ENCODE measurements around the gene SFI1. TPM values are rescaled to one million over a fixed set of nuclear protein-coding genes. Genes with fewer than 3 reads are reported as not detected.

Gene SFI1
- total RNA-seq, 1 donor from 2014 or later: 9.0 TPM

DNA sequence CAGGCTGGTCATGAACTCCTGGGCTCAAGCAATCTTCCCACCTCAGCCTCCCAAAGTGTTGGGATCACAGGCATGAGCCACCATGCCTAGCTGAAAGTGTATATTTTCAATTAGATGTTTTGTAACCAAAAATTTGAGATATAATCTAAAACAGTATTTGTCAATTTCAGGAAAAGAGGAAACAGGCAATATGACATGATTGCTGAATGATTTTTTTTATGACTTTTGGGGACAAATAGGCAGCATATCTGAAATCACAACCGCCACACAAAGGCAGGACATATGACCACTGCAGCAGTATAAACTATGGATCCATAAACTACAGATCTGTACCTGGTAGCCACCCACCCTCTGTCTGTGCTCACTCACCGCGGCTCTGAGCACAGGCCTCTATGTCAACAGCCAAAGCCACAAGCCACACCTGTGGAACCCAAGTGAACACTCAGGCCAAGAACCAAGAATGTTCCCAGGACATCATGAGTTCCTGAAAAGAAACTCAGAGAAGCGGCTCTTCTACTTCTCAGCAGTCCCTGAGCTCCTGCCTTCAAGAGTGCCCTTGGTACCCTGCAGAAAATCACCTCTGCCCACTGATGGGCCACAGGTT is 143.2 kb downstream of the SFI1 start:
- TF ChIP-seq, protein P1, sequence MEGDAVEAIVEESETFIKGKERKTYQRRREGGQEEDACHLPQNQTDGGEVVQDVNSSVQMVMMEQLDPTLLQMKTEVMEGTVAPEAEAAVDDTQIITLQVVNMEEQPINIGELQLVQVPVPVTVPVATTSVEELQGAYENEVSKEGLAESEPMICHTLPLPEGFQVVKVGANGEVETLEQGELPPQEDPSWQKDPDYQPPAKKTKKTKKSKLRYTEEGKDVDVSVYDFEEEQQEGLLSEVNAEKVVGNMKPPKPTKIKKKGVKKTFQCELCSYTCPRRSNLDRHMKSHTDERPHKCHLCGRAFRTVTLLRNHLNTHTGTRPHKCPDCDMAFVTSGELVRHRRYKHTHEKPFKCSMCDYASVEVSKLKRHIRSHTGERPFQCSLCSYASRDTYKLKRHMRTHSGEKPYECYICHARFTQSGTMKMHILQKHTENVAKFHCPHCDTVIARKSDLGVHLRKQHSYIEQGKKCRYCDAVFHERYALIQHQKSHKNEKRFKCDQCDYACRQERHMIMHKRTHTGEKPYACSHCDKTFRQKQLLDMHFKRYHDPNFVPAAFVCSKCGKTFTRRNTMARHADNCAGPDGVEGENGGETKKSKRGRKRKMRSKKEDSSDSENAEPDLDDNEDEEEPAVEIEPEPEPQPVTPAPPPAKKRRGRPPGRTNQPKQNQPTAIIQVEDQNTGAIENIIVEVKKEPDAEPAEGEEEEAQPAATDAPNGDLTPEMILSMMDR (IDR thresholded peaks at IDR 0.05; ENCODE audit: insufficient read depth, low read length, severe bottlenecking): no peak
- no peak for FAIRE-seq
- DNase-seq (ENCODE audit: low read depth): peak; percentile 13
- H3K36me3 ChIP-seq (ENCODE audit: control insufficient read depth, insufficient read depth, low read length): no peaks in the 10 kb centered on the region
- no peaks in the 10 kb centered on the region for H3K27me3 ChIP-seq (ENCODE audit: control insufficient read depth, insufficient read depth, low read length)
- no peak overlapping the region for H3K4me3 ChIP-seq (ENCODE audit: low read depth, low read length)

DNA sequence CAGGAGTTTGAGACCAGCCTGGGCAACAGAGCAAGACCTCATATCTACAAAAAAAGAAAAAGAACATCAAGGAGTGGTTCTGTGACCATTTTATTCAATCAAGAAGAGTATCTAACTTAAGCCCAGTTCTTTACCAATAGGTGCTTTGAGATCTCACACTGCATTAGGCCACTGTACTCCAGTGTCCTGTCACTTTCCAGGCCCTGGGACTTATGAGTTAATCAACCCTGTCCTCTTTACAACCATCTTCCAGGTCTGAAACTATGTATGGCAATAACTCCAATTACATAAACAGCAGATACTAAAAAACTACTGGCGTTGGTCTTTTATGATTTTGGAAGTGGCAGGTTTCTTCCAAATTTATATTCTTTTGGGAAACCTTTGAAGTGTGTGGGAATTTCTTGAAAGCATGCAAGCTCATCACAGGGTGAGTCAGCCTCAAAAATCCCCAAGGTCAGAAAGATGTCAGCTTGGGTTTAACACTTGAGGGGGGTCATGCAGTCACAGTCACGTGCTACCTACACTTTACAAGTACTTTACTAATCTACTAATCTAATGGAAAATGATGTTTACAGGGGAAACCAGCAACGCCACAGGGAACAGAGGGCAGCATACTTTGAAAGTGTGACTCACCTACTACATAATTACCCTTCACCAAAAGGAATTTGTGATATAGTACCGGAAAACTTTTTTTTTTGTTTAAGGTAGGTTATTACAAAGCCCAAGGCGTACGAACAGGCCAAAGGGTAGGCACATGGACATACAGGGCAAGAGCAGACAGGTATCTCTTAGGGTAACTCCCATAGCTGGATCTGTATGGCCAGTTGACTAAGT is 150.1 kb downstream of the SFI1 start:
- Histone ChIP-seq H3K4me3 (ENCODE audit: low read depth, low read length) (no peak overlapping the region), H3K27me3 (ENCODE audit: control insufficient read depth, insufficient read depth, low read length) (no peaks in the 10 kb centered on the region), H3K36me3 (ENCODE audit: control insufficient read depth, insufficient read depth, low read length) (peaks cover 7% of the 10 kb centered on the region)
- TF ChIP-seq, protein P1 (IDR thresholded peaks at IDR 0.05; ENCODE audit: insufficient read depth, low read length, severe bottlenecking): no peak
- peak; percentile 97 for DNase-seq (ENCODE audit: low read depth)
- no peak for FAIRE-seq

DNA sequence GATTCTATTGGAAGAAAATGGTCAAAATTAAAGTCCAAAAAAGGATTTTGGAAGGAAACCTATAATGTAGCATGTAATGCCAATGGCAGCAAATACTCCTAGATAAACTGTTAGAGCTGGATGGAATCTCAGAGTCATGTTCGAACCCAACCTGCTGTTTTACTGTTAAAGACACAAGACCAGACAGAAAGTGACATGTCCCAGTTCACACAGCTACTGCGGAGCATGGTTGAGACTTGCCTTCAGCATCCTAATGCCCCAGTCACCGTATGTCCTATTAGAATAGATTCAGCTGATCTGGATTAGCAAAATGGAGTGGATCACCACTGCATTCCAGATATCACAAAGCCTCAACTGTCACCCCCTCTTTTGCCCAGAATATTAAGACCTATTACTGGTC is 150.7 kb downstream of the SFI1 start:
- no peak for FAIRE-seq
- H3K27me3 ChIP-seq (ENCODE audit: control insufficient read depth, insufficient read depth, low read length): no peaks in the 10 kb centered on the region
- TF ChIP-seq, protein P1 (IDR thresholded peaks at IDR 0.05; ENCODE audit: insufficient read depth, low read length, severe bottlenecking): no peak
- peaks cover 7% of the 10 kb centered on the region for H3K36me3 ChIP-seq (ENCODE audit: control insufficient read depth, insufficient read depth, low read length)
- DNase-seq (ENCODE audit: low read depth): peak; percentile 76
- H3K4me3 ChIP-seq (ENCODE audit: low read depth, low read length): no peak overlapping the region

DNA sequence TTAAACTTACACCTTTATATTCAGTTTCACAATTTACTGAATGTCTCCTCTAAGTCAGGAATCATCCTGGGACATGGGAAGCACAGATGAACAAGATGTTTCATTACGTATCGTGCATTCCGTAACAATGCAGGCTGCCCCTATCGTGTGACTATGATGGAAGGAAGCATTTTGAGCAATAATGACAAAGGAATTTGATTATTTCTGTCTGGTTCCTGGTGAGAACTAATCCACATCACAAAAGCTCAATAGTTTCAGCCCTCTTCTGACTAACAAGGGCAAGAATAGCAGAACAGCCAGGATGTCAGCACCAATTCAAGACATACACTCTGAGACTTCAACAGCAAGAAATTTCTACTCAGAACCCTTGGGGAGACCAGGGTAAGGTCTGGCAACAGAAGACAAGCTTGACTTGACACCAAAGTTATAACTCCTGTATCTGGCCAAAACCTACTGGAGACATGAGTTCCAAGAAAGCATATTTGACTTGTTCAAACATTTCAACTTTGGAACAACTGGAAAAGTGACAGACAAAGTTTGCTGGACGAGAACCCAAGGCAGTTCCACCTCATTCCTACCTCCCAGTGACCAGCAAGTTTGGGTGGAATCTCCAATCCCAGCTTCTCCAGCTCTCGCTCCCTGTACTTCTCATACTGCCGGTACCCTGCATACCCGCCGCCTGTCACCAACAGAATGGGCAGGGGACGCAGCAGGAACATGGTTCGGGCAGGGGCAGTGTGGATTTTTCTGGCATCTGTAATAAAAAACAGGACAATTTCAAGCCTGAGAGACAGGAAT is 151.4 kb downstream of the SFI1 start:
- Histone ChIP-seq H3K36me3 (ENCODE audit: control insufficient read depth, insufficient read depth, low read length) (peaks cover 7% of the 10 kb centered on the region), H3K4me3 (ENCODE audit: low read depth, low read length) (no peak overlapping the region), H3K27me3 (ENCODE audit: control insufficient read depth, insufficient read depth, low read length) (no peaks in the 10 kb centered on the region)
- DNase-seq (ENCODE audit: low read depth): peak; percentile 62
- FAIRE-seq: no peak
- TF ChIP-seq, protein P1 (IDR thresholded peaks at IDR 0.05; ENCODE audit: insufficient read depth, low read length, severe bottlenecking): no peak

DNA sequence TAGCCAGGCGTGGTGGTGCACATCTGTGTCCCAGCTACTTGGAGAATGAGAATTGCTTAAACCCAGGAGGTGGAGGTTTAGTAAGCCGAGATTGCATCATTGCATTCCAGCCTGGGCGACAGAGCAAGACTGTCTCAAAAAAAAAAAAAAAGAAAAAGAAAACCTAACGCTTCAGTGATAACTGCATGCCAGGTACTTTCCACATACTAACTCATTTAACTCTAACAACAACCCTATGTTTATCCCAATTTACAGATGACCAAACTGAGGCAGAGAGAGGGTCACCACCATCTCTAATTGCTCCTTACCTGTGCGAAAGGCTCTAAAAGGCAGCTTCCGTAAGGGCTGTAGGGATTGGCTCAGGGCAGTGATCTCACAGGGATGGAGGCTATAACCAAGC is 154.1 kb downstream of the SFI1 start:
- TF ChIP-seq, protein P1 (IDR thresholded peaks at IDR 0.05; ENCODE audit: insufficient read depth, low read length, severe bottlenecking): no peak
- FAIRE-seq (no peak), DNase-seq (ENCODE audit: low read depth) (peak; percentile 83)
- Histone ChIP-seq H3K27me3 (ENCODE audit: control insufficient read depth, insufficient read depth, low read length) (no peaks in the 10 kb centered on the region), H3K36me3 (ENCODE audit: control insufficient read depth, insufficient read depth, low read length) (peaks cover 7% of the 10 kb centered on the region), H3K4me3 (ENCODE audit: low read depth, low read length) (no peak overlapping the region)

All from bronchial epithelial cell (primary cell).